Measurements from ENCODE around the gene CCER1. TPM values are rescaled to one million over a fixed set of nuclear protein-coding genes. Genes with fewer than 3 reads are reported as not detected.

Gene CCER1
- total RNA-seq, 1 experiment from 2014 or later = not detected

DNA sequence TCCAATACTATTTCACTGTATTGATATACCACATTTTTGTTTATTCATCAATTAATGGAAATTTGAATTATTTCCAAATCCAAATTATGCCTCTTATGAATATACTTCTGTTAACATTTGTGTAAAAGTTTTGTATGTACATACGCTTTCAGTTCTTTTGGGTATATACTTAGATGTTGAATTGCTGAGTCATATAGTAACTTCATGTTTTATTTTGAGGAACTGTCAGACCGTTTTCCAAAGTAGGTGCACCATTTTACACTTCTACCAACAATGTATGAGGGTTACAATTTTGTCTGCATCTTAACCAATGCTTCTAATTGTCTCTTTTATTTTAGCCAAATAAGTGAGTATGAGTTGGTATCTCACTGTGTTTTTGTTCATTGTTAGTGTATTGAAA lies 10.2 kb upstream of the CCER1 start:
- WGBS (ENCODE audit: extremely low coverage, insufficient read length, low lambda C conversion rate) = no CpG with 5 or more reads among the region's 2 CpGs
- no peak overlapping the region for H2AK5ac ChIP-seq (ENCODE audit: insufficient read length, low read length)
- no peaks in the 10 kb centered on the region for H3K79me2 ChIP-seq (ENCODE audit: insufficient read depth, low read length)
- H2BK15ac ChIP-seq (ENCODE audit: low read depth, low read length) = no peak overlapping the region
- TF ChIP-seq, protein P1, sequence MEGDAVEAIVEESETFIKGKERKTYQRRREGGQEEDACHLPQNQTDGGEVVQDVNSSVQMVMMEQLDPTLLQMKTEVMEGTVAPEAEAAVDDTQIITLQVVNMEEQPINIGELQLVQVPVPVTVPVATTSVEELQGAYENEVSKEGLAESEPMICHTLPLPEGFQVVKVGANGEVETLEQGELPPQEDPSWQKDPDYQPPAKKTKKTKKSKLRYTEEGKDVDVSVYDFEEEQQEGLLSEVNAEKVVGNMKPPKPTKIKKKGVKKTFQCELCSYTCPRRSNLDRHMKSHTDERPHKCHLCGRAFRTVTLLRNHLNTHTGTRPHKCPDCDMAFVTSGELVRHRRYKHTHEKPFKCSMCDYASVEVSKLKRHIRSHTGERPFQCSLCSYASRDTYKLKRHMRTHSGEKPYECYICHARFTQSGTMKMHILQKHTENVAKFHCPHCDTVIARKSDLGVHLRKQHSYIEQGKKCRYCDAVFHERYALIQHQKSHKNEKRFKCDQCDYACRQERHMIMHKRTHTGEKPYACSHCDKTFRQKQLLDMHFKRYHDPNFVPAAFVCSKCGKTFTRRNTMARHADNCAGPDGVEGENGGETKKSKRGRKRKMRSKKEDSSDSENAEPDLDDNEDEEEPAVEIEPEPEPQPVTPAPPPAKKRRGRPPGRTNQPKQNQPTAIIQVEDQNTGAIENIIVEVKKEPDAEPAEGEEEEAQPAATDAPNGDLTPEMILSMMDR (conservative IDR thresholded peaks at IDR 0.05) = no peak
- no peak overlapping the region for H2AFZ ChIP-seq (ENCODE audit: low read length)
- H3K79me1 ChIP-seq (ENCODE audit: insufficient read depth, low read depth, low read length, poor library complexity, severe bottlenecking) = no peaks in the 10 kb centered on the region
- H3K18ac ChIP-seq (ENCODE audit: insufficient read length, low read depth, low read length) = no peak overlapping the region
- no peaks in the 10 kb centered on the region for H3K27me3 ChIP-seq (ENCODE audit: insufficient read depth, low read length)
- Mint-ChIP-seq H3K36me3 (ENCODE audit: insufficient read depth in 1 of 3, low read depth in 3 of 3) (no peaks in the 10 kb centered on the region), H3K27ac (no peak overlapping the region), H3K27me3 (ENCODE audit: low read depth) (no peaks in the 10 kb centered on the region; the same call in 1 of the 2 replicates), H3K9me3 (no peaks in the 10 kb centered on the region), H3K4me1 (no peaks in the 10 kb centered on the region), H3K4me3 (no peak overlapping the region)
- H2BK12ac ChIP-seq (ENCODE audit: insufficient read length, low read depth, low read length) = no peak overlapping the region
- no peak overlapping the region for H4K5ac ChIP-seq (ENCODE audit: insufficient read length, low read depth, low read length)
- no peak overlapping the region for H4K8ac ChIP-seq (replicated peaks; ENCODE audit: insufficient read length, low read depth, low read length)
- no peaks in the 10 kb centered on the region for H3K23me2 ChIP-seq (ENCODE audit: insufficient read length, low read depth, low read length, poor library complexity, severe bottlenecking)
- no peak overlapping the region for H2BK20ac ChIP-seq (ENCODE audit: low read depth, low read length, poor library complexity, severe bottlenecking)
- H3K9ac ChIP-seq (ENCODE audit: extremely low read depth, insufficient read length, low read length) = no peak overlapping the region
- H2BK120ac ChIP-seq (ENCODE audit: low read depth, low read length, poor library complexity, severe bottlenecking) = no peak overlapping the region
- no peak overlapping the region for H4K91ac ChIP-seq (ENCODE audit: insufficient read length, low read depth, low read length)
- no peaks in the 10 kb centered on the region for H3K9me3 ChIP-seq (ENCODE audit: control insufficient read depth, low read depth, low read length)
- H3K4me1 ChIP-seq (ENCODE audit: insufficient read depth, low read length) = no peaks in the 10 kb centered on the region
- H3K23ac ChIP-seq (ENCODE audit: insufficient read length, low read depth, low read length) = no peak overlapping the region
- H3K4ac ChIP-seq (ENCODE audit: low read depth, low read length) = no peak overlapping the region
- no peak overlapping the region for H3T11ph ChIP-seq (ENCODE audit: low read length)
- no peak for DNase-seq
- H4K20me1 ChIP-seq (ENCODE audit: control insufficient read depth, insufficient read depth, insufficient read length) = no peaks in the 10 kb centered on the region
- H3K4me2 ChIP-seq (ENCODE audit: insufficient read depth, insufficient read length, low read length) = no peak overlapping the region
- H2BK5ac ChIP-seq (ENCODE audit: insufficient read length, low read length) = no peak overlapping the region
- H3K14ac ChIP-seq (ENCODE audit: insufficient read depth, low read length) = no peak overlapping the region
- H3K56ac ChIP-seq (ENCODE audit: insufficient read length, low read depth, low read length) = no peak overlapping the region
- no peak overlapping the region for H3K27ac ChIP-seq (ENCODE audit: insufficient read length, low read depth, low read length)

All from H9 (cell line).